ENCODE measurements around the gene GAPVD1. TPM values are rescaled to one million over a fixed set of nuclear protein-coding genes. Genes with fewer than 3 reads are reported as not detected.

GAPVD1 gene
- total RNA-seq, 1 experiment from 2014 or later, result 33.3 TPM

DNA sequence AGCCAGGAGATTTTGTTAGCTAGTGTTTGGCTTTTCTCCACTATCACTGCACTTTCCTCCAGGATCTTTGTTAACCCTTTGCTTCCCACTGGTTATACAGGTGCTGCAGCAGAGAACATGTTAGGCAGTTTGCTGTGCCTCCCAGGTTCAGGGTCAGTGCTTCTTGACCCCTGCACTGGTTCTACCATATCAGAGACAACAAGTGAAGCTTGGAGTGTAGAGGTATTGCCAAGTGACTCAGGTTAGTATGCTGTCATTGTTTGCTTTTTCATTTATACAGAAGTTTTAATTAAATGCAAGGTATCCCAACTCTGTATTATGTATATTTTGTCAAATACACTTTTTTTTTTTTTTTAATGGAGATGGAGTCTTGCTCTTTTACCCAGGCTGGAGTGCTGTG, 68.4 kb downstream of the GAPVD1 start (continued):
- TF ChIP-seq, protein P1, sequence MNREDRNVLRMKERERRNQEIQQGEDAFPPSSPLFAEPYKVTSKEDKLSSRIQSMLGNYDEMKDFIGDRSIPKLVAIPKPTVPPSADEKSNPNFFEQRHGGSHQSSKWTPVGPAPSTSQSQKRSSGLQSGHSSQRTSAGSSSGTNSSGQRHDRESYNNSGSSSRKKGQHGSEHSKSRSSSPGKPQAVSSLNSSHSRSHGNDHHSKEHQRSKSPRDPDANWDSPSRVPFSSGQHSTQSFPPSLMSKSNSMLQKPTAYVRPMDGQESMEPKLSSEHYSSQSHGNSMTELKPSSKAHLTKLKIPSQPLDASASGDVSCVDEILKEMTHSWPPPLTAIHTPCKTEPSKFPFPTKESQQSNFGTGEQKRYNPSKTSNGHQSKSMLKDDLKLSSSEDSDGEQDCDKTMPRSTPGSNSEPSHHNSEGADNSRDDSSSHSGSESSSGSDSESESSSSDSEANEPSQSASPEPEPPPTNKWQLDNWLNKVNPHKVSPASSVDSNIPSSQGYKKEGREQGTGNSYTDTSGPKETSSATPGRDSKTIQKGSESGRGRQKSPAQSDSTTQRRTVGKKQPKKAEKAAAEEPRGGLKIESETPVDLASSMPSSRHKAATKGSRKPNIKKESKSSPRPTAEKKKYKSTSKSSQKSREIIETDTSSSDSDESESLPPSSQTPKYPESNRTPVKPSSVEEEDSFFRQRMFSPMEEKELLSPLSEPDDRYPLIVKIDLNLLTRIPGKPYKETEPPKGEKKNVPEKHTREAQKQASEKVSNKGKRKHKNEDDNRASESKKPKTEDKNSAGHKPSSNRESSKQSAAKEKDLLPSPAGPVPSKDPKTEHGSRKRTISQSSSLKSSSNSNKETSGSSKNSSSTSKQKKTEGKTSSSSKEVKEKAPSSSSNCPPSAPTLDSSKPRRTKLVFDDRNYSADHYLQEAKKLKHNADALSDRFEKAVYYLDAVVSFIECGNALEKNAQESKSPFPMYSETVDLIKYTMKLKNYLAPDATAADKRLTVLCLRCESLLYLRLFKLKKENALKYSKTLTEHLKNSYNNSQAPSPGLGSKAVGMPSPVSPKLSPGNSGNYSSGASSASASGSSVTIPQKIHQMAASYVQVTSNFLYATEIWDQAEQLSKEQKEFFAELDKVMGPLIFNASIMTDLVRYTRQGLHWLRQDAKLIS (CRISPR knock-in tag; IDR thresholded peaks at IDR 0.05; ENCODE audit: borderline replicate concordance), result no peak
- TF ChIP-seq, protein P2, sequence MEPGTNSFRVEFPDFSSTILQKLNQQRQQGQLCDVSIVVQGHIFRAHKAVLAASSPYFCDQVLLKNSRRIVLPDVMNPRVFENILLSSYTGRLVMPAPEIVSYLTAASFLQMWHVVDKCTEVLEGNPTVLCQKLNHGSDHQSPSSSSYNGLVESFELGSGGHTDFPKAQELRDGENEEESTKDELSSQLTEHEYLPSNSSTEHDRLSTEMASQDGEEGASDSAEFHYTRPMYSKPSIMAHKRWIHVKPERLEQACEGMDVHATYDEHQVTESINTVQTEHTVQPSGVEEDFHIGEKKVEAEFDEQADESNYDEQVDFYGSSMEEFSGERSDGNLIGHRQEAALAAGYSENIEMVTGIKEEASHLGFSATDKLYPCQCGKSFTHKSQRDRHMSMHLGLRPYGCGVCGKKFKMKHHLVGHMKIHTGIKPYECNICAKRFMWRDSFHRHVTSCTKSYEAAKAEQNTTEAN (CRISPR knock-in tag; IDR thresholded peaks at IDR 0.05), result no peak

DNA sequence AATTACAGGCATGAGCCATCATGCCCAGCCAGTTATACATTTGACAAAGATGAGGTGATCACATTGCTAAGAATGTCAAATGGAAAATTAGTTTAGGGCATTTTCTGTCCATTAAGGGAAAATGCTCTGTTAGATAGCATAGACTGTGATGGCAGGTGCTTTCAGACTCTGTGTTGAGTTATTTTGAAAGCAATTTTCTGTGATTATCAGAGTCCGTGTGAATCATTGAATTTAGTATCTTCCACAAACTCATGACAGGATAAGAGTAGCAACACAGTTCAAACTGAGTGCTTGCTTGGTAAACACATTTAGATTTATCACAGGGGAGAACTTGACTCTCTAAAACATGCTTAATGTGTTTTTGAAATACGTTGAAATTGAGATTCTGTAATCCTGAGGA, 69.0 kb downstream of the GAPVD1 start:
- Mint-ChIP-seq H3K4me1 (no peaks in the 10 kb centered on the region), H3K27me3 (ENCODE audit: low read depth) (no peaks in the 10 kb centered on the region), H3K4me3 (no peak overlapping the region), H3K9me3 (no peaks in the 10 kb centered on the region), H3K36me3 (peaks cover 60% of the 10 kb centered on the region), H3K27ac (no peak overlapping the region)
- no peak for TF ChIP-seq ZNF263 (CRISPR knock-in tag; IDR thresholded peaks at IDR 0.05; ENCODE audit: low read depth)
- ATAC-seq (no peak), DNase-seq (ENCODE audit: low spot score) (no peak)
- CTCF ChIA-PET, result no interaction called here
- POLR2A ChIA-PET, result no interaction called here

DNA sequence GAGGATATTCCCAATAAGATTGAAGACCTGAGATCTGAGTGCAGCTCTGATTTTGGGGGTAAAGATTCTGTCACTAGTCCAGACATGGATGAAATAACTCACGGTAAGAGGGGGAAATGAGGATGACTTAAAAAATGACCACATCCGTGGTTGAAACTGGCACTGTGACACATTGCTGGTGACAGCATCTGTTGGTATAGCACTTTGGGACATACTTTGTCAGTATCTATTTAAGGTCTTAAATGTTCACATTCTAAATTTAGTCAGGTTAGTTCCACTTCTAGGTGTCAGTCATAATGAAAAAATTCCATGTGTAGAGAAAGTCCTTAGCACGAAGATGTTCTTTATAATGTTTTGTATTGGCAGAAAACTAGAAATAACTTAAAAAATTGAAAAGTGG, 70.9 kb downstream of the GAPVD1 start:
- ChIA-PET POLR2A (no interaction called here), CTCF (interaction anchor here (1.0 kb wide), 1 partner anchor 75 kb away, joined by 3 read pairs; no protein-coding TSS in a partner anchor)
- Mint-ChIP-seq H3K36me3 (peaks cover 41% of the 10 kb centered on the region), H3K27ac (no peak overlapping the region), H3K4me1 (no peaks in the 10 kb centered on the region), H3K4me3 (no peak overlapping the region), H3K9me3 (no peaks in the 10 kb centered on the region), H3K27me3 (ENCODE audit: low read depth) (no peaks in the 10 kb centered on the region)
- TF ChIP-seq, protein P3, sequence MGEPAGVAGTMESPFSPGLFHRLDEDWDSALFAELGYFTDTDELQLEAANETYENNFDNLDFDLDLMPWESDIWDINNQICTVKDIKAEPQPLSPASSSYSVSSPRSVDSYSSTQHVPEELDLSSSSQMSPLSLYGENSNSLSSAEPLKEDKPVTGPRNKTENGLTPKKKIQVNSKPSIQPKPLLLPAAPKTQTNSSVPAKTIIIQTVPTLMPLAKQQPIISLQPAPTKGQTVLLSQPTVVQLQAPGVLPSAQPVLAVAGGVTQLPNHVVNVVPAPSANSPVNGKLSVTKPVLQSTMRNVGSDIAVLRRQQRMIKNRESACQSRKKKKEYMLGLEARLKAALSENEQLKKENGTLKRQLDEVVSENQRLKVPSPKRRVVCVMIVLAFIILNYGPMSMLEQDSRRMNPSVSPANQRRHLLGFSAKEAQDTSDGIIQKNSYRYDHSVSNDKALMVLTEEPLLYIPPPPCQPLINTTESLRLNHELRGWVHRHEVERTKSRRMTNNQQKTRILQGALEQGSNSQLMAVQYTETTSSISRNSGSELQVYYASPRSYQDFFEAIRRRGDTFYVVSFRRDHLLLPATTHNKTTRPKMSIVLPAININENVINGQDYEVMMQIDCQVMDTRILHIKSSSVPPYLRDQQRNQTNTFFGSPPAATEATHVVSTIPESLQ (CRISPR knock-in tag; IDR thresholded peaks at IDR 0.05), result no peak
- TF ChIP-seq, protein P4, sequence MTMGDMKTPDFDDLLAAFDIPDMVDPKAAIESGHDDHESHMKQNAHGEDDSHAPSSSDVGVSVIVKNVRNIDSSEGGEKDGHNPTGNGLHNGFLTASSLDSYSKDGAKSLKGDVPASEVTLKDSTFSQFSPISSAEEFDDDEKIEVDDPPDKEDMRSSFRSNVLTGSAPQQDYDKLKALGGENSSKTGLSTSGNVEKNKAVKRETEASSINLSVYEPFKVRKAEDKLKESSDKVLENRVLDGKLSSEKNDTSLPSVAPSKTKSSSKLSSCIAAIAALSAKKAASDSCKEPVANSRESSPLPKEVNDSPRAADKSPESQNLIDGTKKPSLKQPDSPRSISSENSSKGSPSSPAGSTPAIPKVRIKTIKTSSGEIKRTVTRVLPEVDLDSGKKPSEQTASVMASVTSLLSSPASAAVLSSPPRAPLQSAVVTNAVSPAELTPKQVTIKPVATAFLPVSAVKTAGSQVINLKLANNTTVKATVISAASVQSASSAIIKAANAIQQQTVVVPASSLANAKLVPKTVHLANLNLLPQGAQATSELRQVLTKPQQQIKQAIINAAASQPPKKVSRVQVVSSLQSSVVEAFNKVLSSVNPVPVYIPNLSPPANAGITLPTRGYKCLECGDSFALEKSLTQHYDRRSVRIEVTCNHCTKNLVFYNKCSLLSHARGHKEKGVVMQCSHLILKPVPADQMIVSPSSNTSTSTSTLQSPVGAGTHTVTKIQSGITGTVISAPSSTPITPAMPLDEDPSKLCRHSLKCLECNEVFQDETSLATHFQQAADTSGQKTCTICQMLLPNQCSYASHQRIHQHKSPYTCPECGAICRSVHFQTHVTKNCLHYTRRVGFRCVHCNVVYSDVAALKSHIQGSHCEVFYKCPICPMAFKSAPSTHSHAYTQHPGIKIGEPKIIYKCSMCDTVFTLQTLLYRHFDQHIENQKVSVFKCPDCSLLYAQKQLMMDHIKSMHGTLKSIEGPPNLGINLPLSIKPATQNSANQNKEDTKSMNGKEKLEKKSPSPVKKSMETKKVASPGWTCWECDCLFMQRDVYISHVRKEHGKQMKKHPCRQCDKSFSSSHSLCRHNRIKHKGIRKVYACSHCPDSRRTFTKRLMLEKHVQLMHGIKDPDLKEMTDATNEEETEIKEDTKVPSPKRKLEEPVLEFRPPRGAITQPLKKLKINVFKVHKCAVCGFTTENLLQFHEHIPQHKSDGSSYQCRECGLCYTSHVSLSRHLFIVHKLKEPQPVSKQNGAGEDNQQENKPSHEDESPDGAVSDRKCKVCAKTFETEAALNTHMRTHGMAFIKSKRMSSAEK (CRISPR knock-in tag; IDR thresholded peaks at IDR 0.05; ENCODE audit: borderline replicate concordance), result no peak
- TF ChIP-seq ATF1 (CRISPR knock-in tag; IDR thresholded peaks at IDR 0.05) (no peak), FOXJ3 (CRISPR knock-in tag; IDR thresholded peaks at IDR 0.05; ENCODE audit: borderline replicate concordance) (no peak), IRF2 (CRISPR knock-in tag; IDR thresholded peaks at IDR 0.05; ENCODE audit: borderline replicate concordance, low read depth) (no peak), TEAD4 (CRISPR knock-in tag; IDR thresholded peaks at IDR 0.05) (no peak)
- DNase-seq (ENCODE audit: low spot score) (no peak), ATAC-seq (no peak)
